HUES64 (cell line): ENCODE measurements around the gene AGPAT4.

ENCODE experiments used
- H3K27ac ChIP-seq: 2 replicates; pipeline ENCODE4 v1.7.0; 2013; ENCODE audit warnings: low read depth, low read length, inconsistent platforms
- H3K27me3 ChIP-seq: 2 replicates; pipeline ENCODE4 v1.6.1; 2013; ENCODE audit warnings: mild to moderate bottlenecking, low read length; ENCODE audit not compliant: insufficient read depth
- H3K36me3 ChIP-seq: 2 replicates; pipeline ENCODE4 v1.6.1; 2013; ENCODE audit warnings: mild to moderate bottlenecking, low read length; ENCODE audit not compliant: insufficient read depth
- H3K4me1 ChIP-seq: 2 replicates; pipeline ENCODE4 v1.6.1; 2013; ENCODE audit warnings: mild to moderate bottlenecking, low read length, moderate library complexity; ENCODE audit not compliant: insufficient read depth
- H3K4me3 ChIP-seq: 2 replicates; pipeline ENCODE4 v1.5.1; 2013; ENCODE audit warnings: mild to moderate bottlenecking, low read length, moderate library complexity
- H3K9ac ChIP-seq: 2 replicates; pipeline ENCODE4 v1.6.1; 2013; ENCODE audit warnings: mild to moderate bottlenecking, low read depth, low read length
- H3K9me3 ChIP-seq: 2 replicates; pipeline ENCODE4 v1.6.1; 2013; ENCODE audit warnings: low read depth, low read length; ENCODE audit not compliant: insufficient read depth
- WGBS: fragments of 150-250, 120-280 bp; methylation state at CpG from one replicate; pipeline ENCODE4 v1.1.7; 2013; ENCODE audit warnings: missing lambda C conversion rate; 5-methylcytosine and 5-hydroxymethylcytosine counted together

The AGPAT4 gene

DNA sequence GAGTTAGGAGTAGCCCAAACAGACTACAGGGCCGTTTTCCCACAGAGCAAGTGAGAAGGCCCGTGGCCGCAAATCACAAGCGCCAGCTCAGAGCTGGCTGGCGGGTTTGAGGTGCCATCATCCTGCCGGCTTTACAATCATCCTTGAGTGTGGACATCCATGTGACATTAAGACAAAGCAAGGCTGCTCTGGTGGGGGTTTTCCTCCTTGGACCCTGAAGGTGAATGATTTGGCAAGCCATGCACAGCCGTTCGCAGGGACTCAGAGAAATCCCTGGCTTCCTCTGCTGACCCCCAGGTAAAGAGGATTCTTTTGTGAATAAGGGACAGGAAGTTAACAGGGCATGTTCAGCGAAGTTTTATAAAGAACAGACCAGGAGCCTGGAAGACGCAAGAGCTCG, 137.2 kb downstream of the AGPAT4 start:
- WGBS: 93% methylated on average over 11 of the region's 11 CpGs
- Histone ChIP-seq H3K4me1 (no peaks in the 10 kb centered on the region), H3K36me3 (peaks cover 52% of the 10 kb centered on the region), H3K4me3 (no peak overlapping the region), H3K27ac (no peak overlapping the region), H3K27me3 (no peaks in the 10 kb centered on the region), H3K9ac (no peak overlapping the region), H3K9me3 (no peaks in the 10 kb centered on the region)

DNA sequence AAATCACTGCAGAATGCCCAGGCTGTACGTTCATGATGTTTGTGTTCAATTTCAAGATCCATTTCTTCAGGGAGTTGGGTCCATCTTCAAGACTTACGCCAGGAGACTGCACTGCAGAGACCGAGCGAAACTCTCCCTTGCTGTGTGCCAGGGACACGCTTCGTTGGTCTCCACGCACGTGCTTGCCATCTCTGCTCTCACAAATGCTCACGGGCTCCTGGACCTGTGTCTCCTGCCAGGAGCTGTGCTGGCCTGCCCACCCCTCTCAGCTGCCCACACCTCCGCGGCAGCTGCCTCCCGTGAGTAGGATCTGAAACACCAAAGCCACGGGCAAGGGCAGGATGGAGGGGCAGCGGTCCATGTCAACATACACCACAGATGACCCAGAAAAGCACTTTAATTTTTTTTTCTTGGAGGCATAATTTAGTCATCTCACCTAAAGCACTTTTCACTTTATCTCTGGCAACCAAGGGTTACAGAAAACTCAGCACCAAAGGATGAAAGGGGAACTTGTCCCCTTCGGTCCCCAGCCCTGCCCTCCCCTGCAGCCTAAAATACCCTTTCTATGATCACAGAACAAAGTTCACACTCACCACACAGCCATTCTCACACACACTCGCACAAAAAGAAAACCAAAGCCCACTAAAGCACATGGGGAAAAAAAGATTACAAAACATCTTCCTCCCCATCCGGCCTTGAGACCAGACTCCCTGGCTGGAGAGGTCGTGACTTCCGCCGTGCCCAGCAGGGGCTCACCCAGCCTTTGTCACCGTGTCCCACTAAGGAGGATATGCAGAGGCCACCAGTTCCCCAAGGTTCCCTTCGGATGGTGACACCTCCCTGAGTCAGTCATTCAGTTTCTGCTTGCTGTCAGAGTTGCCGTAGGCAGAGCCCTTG, 137.9 kb downstream of the AGPAT4 start:
- Histone ChIP-seq H3K27me3 (no peaks in the 10 kb centered on the region), H3K4me3 (no peak overlapping the region), H3K9me3 (no peaks in the 10 kb centered on the region), H3K9ac (no peak overlapping the region), H3K36me3 (peaks cover 58% of the 10 kb centered on the region), H3K27ac (no peak overlapping the region), H3K4me1 (no peaks in the 10 kb centered on the region)
- 85% methylated on average over 23 of the region's 23 CpGs for WGBS

DNA sequence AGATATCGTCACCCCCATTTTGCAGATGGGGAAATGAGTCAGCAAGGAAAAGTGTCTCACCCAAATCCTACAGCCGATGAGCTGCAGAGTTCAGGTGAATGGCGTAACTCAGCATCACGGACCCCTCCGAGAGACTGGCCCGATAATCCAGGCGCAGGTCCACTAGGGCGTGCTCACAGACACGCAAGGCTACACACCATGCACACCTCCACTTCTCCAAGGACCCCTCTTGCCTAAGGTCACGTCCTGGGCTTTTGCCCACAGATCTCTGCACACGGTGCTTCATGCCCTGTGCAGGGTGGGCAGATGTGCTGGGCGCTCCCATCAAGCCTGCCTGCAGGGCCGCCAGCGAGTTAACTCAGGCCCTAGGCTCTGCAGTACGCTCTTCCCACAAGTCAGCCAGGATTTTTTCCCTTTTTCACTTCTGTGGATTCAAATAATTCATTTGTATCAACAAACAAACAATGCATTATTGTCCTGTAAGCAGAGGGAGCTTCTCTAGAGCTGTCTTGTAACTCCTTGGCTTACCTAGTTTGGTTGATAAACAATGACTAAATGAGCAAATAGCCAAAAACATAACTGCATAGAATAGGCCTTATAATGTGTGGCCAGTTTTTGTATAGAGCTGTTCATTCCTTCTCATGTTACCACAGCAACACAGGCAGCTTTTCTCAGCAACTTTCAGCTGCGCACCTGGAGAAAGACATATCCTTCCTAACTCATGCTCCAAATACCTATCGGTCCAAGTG, 139.1 kb downstream of the AGPAT4 start:
- Histone ChIP-seq H3K9ac (no peak overlapping the region), H3K9me3 (no peaks in the 10 kb centered on the region), H3K4me1 (no peaks in the 10 kb centered on the region), H3K27me3 (no peaks in the 10 kb centered on the region), H3K36me3 (peaks cover 67% of the 10 kb centered on the region), H3K27ac (no peak overlapping the region), H3K4me3 (no peak overlapping the region)
- WGBS: 96% methylated on average over 17 of the region's 17 CpGs

- Histone ChIP-seq H3K36me3 (peaks cover 68% of the 10 kb centered on the region), H3K27me3 (no peaks in the 10 kb centered on the region), H3K4me1 (no peaks in the 10 kb centered on the region), H3K9ac (no peak overlapping the region), H3K4me3 (no peak overlapping the region), H3K27ac (no peak overlapping the region), H3K9me3 (no peaks in the 10 kb centered on the region)
- 89% methylated on average over 9 of the region's 9 CpGs for WGBS
Measured at GRCh38 chr6:161133963-161134362, 139.9 kb downstream of the AGPAT4 start.

DNA sequence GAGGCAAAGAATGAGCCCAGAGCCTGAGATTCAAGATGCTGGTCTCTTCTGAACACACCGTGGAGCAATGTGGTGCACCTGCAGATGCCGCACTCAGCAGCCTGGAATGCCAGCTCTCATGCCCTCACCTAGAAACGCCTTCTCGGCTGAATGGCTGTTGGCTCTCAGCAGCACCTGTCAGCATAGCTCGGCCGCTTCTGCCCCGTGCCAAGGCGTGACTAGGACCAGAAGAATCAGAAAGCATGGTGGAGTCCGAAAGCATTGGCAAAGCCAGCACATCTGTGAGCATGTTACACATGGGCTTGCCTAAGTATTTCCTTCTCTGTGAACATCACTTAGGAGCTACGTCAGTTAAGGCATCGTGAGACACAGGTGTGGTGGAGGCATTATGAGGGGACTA, 141.5 kb downstream of the AGPAT4 start:
- Histone ChIP-seq H3K9me3 (peaks cover 6% of the 10 kb centered on the region; the same call in 1 of the 2 replicates), H3K9ac (no peak overlapping the region), H3K36me3 (peaks cover 70% of the 10 kb centered on the region), H3K27ac (no peak overlapping the region), H3K27me3 (no peaks in the 10 kb centered on the region), H3K4me1 (no peaks in the 10 kb centered on the region), H3K4me3 (no peak overlapping the region)
- WGBS: 96% methylated on average over 11 of the region's 11 CpGs

- H3K4me1 ChIP-seq: no peaks in the 10 kb centered on the region
- H3K36me3 ChIP-seq: peaks cover 70% of the 10 kb centered on the region
- no peaks in the 10 kb centered on the region for H3K27me3 ChIP-seq
- H3K9ac ChIP-seq: no peak overlapping the region
- H3K4me3 ChIP-seq: no peak overlapping the region
- WGBS: 97% methylated on average over 3 of the region's 3 CpGs
- no peak overlapping the region for H3K27ac ChIP-seq
- peaks cover 18% of the 10 kb centered on the region for H3K9me3 ChIP-seq
Measured at GRCh38 chr6:161130967-161131766, 142.7 kb downstream of the AGPAT4 start.

DNA sequence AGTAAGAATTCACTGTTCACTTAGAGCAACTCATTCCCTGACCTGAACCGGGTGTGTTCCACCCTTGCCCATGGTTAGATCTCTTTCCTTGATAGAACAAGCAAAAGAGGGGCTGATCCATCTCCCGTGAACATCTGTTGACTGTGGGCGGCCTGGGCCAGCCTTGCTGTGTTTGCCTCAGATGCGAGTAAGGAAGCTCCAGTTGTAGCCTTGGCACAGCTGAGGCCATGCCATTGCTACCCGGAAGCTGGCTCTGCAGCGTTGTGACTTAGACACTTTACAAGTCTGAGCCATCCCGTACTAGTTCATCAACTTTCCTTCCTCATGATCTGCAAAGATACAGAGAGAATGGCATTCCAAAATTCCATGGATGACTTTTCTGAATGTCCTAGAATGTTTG, 143.3 kb downstream of the AGPAT4 start:
- Histone ChIP-seq H3K4me1 (no peaks in the 10 kb centered on the region), H3K9me3 (peaks cover 23% of the 10 kb centered on the region), H3K27ac (no peak overlapping the region), H3K4me3 (no peak overlapping the region), H3K27me3 (no peaks in the 10 kb centered on the region), H3K9ac (no peak overlapping the region), H3K36me3 (peaks cover 70% of the 10 kb centered on the region)
- WGBS: 96% methylated on average over 7 of the region's 7 CpGs

- Histone ChIP-seq H3K4me3 (no peak overlapping the region), H3K9me3 (peaks cover 34% of the 10 kb centered on the region), H3K4me1 (no peaks in the 10 kb centered on the region), H3K9ac (no peak overlapping the region), H3K27ac (no peak overlapping the region), H3K36me3 (peaks cover 64% of the 10 kb centered on the region; the same call in 1 of the 2 replicates), H3K27me3 (no peaks in the 10 kb centered on the region)
- WGBS: 88% methylated on average over 12 of the region's 12 CpGs
Measured at GRCh38 chr6:161128680-161129196, 145.1 kb downstream of the AGPAT4 start.

- Histone ChIP-seq H3K27me3 (no peaks in the 10 kb centered on the region), H3K9me3 (peaks cover 38% of the 10 kb centered on the region), H3K36me3 (peaks cover 59% of the 10 kb centered on the region; the same call in 1 of the 2 replicates), H3K4me1 (no peaks in the 10 kb centered on the region), H3K9ac (no peak overlapping the region), H3K4me3 (no peak overlapping the region), H3K27ac (no peak overlapping the region)
- 92% methylated on average over 2 of the region's 2 CpGs for WGBS
Measured at GRCh38 chr6:161128230-161128629, 145.6 kb downstream of the AGPAT4 start.

- WGBS: 95% methylated on average over 7 of the region's 7 CpGs
- peaks cover 52% of the 10 kb centered on the region; the same call in 1 of the 2 replicates for H3K36me3 ChIP-seq
Measured at GRCh38 chr6:161127071-161127740, 146.7 kb downstream of the AGPAT4 start.

More at GRCh38 chr6:161127071-161127740, 146.7 kb downstream of the AGPAT4 start:
- Histone ChIP-seq H3K4me1 (no peaks in the 10 kb centered on the region), H3K9ac (no peak overlapping the region), H3K4me3 (no peak overlapping the region), H3K9me3 (peaks cover 43% of the 10 kb centered on the region), H3K27me3 (no peaks in the 10 kb centered on the region), H3K27ac (no peak overlapping the region)
